Uterus (tissue), 2 donors: Measurements from ENCODE around the gene PDCD1.

Source experiments
- CTCF ChIP-seq, 4 experiments: fragments of 200-600 bp in 2 of 4; fragments of 450-650 bp in 2 of 4; sonication (generic) in 2 of 4; IDR thresholded peaks; one replicate each; pipeline ENCODE4 v1.5.1; 2016 to 2019; ENCODE audit warnings: antibody characterized with exemption in 4 of 4, mild to moderate bottlenecking in 2 of 4, moderate library complexity in 1 of 4
- POLR2A ChIP-seq, 2 donors: fragments of 450-650 bp; IDR thresholded peaks; one replicate each; pipeline ENCODE4 v1.6.1; 2016; ENCODE audit warnings: antibody characterized with exemption in 2 of 2, mild to moderate bottlenecking in 1 of 2, moderate library complexity in 1 of 2

GRCh38 chr2:241906826-241907570 lies 48.3 kb upstream of the PDCD1 start:
- no peak for TF ChIP-seq CTCF (IDR thresholded peaks at IDR 0.05)
- no peak for TF ChIP-seq POLR2A (IDR thresholded peaks at IDR 0.05)
